Fibroblast of villous mesenchyme (primary cell): ENCODE measurements around the gene NR1D2. TPM values are rescaled to one million over a fixed set of nuclear protein-coding genes. Genes with fewer than 3 reads are reported as not detected.
A peak's percentile ranks its signal among the peaks of the same experiment; 100 is the strongest.

Experiments
- DNase-seq: peaks from one replicate; pipeline ENCODE4 v3.0.0-alpha.2; 2010; ENCODE audit warnings: low read depth
- H3K4me3 ChIP-seq: 2 replicates; pipeline ENCODE4 v1.5.1; 2011; ENCODE audit warnings: low read depth, mild to moderate bottlenecking, low read length
- total RNA-seq: library from RNA; depleted of rRNA; stranded (reverse); fragments of >200 nt; gene quantifications from 2 replicates; pipeline ENCODE4 v1.2.3, GENCODE V29; 2012
- TF ChIP-seq, protein P1 (sequence below): IDR thresholded peaks from 2 replicates; pipeline ENCODE4 v1.5.1; 2012; ENCODE audit warnings: low read depth, mild to moderate bottlenecking, low read length; ENCODE audit not compliant: insufficient read depth

Gene NR1D2
- total RNA-seq, 1 donor = 35.8 TPM

DNA sequence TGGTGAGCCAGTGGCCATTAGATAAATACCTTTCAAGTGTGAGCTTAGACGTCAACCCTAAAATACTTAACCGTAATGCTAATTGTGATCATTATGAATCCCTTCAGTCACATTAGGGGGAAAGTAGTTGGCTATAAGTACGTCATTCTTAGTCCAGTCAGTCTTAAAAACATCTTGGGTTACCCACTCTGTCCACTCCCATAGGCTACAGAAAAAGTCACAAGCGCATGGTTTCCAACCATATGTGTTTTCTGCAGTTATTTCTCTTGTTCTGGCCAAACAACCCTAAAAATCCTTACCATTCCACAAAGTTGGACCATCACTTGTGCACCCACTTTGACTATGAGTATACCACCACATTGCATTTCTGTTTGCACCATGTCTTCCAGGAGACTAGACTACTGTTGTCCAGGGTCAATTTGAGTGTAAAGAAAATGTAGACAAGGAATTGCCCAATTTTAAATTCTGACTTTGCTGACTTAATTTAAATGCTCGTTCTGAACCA is 24.9 kb upstream of the NR1D2 start:
- TF ChIP-seq, protein P1, sequence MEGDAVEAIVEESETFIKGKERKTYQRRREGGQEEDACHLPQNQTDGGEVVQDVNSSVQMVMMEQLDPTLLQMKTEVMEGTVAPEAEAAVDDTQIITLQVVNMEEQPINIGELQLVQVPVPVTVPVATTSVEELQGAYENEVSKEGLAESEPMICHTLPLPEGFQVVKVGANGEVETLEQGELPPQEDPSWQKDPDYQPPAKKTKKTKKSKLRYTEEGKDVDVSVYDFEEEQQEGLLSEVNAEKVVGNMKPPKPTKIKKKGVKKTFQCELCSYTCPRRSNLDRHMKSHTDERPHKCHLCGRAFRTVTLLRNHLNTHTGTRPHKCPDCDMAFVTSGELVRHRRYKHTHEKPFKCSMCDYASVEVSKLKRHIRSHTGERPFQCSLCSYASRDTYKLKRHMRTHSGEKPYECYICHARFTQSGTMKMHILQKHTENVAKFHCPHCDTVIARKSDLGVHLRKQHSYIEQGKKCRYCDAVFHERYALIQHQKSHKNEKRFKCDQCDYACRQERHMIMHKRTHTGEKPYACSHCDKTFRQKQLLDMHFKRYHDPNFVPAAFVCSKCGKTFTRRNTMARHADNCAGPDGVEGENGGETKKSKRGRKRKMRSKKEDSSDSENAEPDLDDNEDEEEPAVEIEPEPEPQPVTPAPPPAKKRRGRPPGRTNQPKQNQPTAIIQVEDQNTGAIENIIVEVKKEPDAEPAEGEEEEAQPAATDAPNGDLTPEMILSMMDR = no peak
- no peak overlapping the region for H3K4me3 ChIP-seq
- DNase-seq = no peak

- TF ChIP-seq, protein P1 = no peak
- no peak overlapping the region for H3K4me3 ChIP-seq
- DNase-seq = no peak
Observed at GRCh38 chr3:23921052-23921511, 24.0 kb upstream of the NR1D2 start.

DNA sequence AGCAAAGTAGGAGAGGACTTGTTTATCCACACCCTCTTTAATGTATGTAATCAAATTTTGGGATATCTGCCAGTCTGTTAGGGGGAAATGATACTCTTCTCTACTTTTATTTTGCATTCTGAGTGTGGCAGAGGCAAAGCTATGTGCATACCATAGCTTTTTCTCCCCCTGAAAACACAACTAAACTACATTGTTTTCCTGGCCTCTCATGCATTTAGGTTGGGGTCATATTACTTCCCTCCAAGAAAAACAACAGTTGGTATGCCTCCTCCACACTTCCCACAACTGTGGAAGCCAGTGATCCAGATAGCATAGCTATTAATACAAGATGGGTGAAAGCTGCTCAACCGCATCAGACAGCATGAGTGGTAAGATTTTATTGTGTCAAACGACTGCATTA is 21.3 kb upstream of the NR1D2 start:
- peak; percentile 47 for DNase-seq
- no peak overlapping the region for H3K4me3 ChIP-seq
- TF ChIP-seq, protein P1 = no peak

GRCh38 chr3:23926246-23926645 is 18.8 kb upstream of the NR1D2 start:
- TF ChIP-seq, protein P1 = no peak
- no peak for DNase-seq

DNA sequence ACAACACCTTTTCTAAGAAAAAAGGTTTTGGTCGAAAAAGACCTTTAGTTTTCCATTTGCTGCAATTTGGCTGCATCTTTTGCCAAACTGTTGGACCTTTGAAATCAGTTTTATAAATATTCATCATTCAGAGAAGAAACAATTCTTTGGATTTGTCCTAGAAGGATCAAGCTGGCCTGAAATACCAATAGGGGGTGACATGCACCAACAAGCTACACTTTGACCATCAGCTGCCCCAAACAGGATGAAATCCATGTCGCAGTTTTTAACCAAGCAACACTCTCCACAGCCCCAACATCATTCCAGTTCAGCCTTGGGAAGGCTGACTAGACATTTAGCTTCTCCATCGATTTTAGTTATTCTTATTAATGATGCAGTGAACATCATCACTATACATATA is 18.4 kb upstream of the NR1D2 start:
- H3K4me3 ChIP-seq = no peak overlapping the region
- TF ChIP-seq, protein P1 = no peak
- DNase-seq = no peak

More at GRCh38 chr3:23926246-23926645, 18.8 kb upstream of the NR1D2 start:
- no peak overlapping the region for H3K4me3 ChIP-seq

DNA sequence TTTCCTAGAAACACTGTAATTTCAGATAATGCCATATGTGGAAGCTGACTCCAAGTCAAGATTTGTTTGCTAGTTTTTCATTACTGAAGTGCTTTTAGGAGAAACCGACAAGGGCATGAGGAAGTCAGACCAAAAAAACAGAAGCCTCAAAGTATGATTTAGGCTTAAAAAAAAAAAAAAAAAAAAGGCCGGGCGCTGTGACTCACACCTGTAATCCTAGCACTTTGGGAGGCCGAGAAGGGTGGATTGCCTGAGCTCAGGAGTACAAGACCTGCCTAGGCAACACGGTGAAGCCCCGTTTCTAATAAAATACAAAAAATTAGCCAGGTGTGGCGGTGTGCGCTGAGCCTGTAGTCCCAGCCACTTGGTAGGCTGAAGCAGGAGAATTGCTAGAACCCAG is 16.6 kb upstream of the NR1D2 start:
- H3K4me3 ChIP-seq = no peak overlapping the region
- TF ChIP-seq, protein P1 = no peak
- DNase-seq = no peak

DNA sequence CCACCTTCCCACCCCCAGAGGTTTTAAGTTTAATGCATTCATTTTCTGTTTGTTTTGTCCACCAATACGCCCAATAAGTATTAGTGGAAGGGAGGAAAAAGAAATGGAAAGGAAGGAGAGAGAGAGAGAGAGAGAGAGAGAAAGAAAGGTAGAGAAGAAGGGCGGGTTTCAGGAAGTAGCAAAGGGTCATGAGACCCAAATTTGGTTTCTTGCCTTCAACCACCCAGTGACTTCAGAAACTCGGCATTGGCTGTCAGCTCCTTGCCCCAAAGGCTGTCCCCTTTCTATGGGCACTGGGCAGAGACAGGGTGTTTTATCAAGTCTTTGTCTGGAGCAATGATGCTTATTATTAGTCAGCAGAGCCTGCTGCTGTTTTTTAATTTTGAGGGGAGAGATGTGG is 13.5 kb upstream of the NR1D2 start:
- DNase-seq = no peak
- TF ChIP-seq, protein P1 = no peak
- no peak overlapping the region for H3K4me3 ChIP-seq
